HepG2 (cell line): ENCODE results near the gene HSPB9. TPM values are rescaled to one million over a fixed set of nuclear protein-coding genes. Genes with fewer than 3 reads are reported as not detected.

Source experiments
- ATAC-seq: fragments of 200-7000 bp; cut with Tn5 transposase; 3 replicates; pipeline ENCODE4 v1.9.1; 2020; ENCODE audit warnings: mild to moderate bottlenecking, moderate library complexity
- BruUV-seq: library from RNA; stranded (reverse); fragments of 400-500 nt; replicated peaks from 2 replicates; lab custom pipeline; 2021; lab: Mats Ljungman, UMichigan
- CTCF ChIA-PET: fragments of 300-600 bp; formaldehyde crosslinking; extraction: SDS; loops from one replicate; lab custom pipeline; 2021; ENCODE audit warnings: low total read pairs, inconsistent platforms, low intra/inter-chr PET ratio; lab: Yijun Ruan, JAX
- POLR2A ChIA-PET: fragments of 350-600 bp; sonication (Branson Sonifier 250); formaldehyde crosslinking; loops from one replicate; lab custom pipeline; 2020; ENCODE audit warnings: antibody characterized with exemption, inconsistent platforms; lab: Yijun Ruan, JAX
- DNase-seq: peaks from one replicate; pipeline ENCODE4 v3.0.0-alpha.2; 2015; ENCODE audit warnings: low spot score
- FAIRE-seq: peaks from 3 replicates; lab custom pipeline; 2011; peaks lifted over from hg19 to GRCh38; lab: Jason Lieb, UNC
- H2AFZ ChIP-seq: one replicate; pipeline ENCODE4 v1.6.1; 2011; ENCODE audit warnings: low read length, inconsistent platforms
- H3K27ac ChIP-seq: fragments of 300-600 bp; 3 replicates; pipeline ENCODE4 v1.8.0; 2011; ENCODE audit warnings: mixed run types, mild to moderate bottlenecking, mixed read lengths, low read length, inconsistent platforms; ENCODE audit not compliant: insufficient read depth; ENCODE audit errors: extremely low read length
- H3K27me3 ChIP-seq, 2 experiments: fragments of 200-600 bp in 1 of 2; 2 replicates in 1 of 2; 3 replicates in 1 of 2; pipeline versions ENCODE4 v1.6.0 to v1.8.0; 2011; ENCODE audit warnings: low read length in 2 of 2, mild to moderate bottlenecking in 2 of 2, moderate library complexity in 2 of 2, inconsistent platforms in 1 of 2; ENCODE audit not compliant: insufficient read depth in 2 of 2, control insufficient read depth in 1 of 2
- H3K36me3 ChIP-seq, 2 experiments: fragments of 200-600 bp in 1 of 2; replicated peaks in 1 of 2; 2 replicates in 1 of 2; 3 replicates in 1 of 2; pipeline versions ENCODE4 v1.5.1 to v1.8.0; 2011; ENCODE audit warnings: low read length in 2 of 2, inconsistent platforms in 1 of 2; ENCODE audit not compliant: insufficient read depth in 2 of 2, control insufficient read depth in 1 of 2
- H3K4me1 ChIP-seq: 2 replicates; pipeline ENCODE4 v1.5.1; 2012; ENCODE audit warnings: low read length, inconsistent platforms; ENCODE audit not compliant: insufficient read depth
- H3K4me2 ChIP-seq: 2 replicates; pipeline ENCODE4 v1.6.0; 2011; ENCODE audit warnings: low read depth, low read length, inconsistent platforms
- H3K4me3 ChIP-seq, 3 experiments: fragments of 200-600 bp in 1 of 3; sonication (generic), shearing (Covaris generic) in 1 of 3; replicated peaks in 1 of 3; 2 replicates each; pipeline ENCODE4 v1.5.1; 2011 to 2016; ENCODE audit warnings: low read length in 3 of 3, inconsistent platforms in 2 of 3, low read depth in 2 of 3, mild to moderate bottlenecking in 2 of 3, control low read depth in 1 of 3, mixed read lengths in 1 of 3; ENCODE audit not compliant: insufficient read depth in 1 of 3
- H3K79me2 ChIP-seq: one replicate; pipeline ENCODE4 v1.6.1; 2011; ENCODE audit warnings: low read length, inconsistent platforms; ENCODE audit not compliant: insufficient read depth
- H3K9ac ChIP-seq: 2 replicates; pipeline ENCODE4 v1.6.0; 2011; ENCODE audit warnings: mild to moderate bottlenecking, low read depth, low read length, inconsistent platforms; ENCODE audit not compliant: insufficient read depth
- H3K9me3 ChIP-seq: 2 replicates; pipeline ENCODE4 v1.5.1; 2012; ENCODE audit warnings: mild to moderate bottlenecking, low read length
- H4K20me1 ChIP-seq: 2 replicates; pipeline ENCODE4 v1.6.0; 2011; ENCODE audit warnings: inconsistent platforms, mild to moderate bottlenecking, low read length, moderate library complexity; ENCODE audit not compliant: insufficient read depth
- EEA1 ChIP-seq: sonication (generic); formaldehyde crosslinking; IDR thresholded peaks from 2 replicates; pipeline ENCODE4 v1.5.1; 2020; ENCODE audit warnings: mild to moderate bottlenecking, missing genetic modification reagents, borderline replicate concordance
- KDM6A ChIP-seq: IDR thresholded peaks from 2 replicates; pipeline ENCODE4 v1.6.1; 2016; ENCODE audit warnings: low read depth
- ZBTB38 ChIP-seq: sonication (generic); formaldehyde crosslinking; IDR thresholded peaks from 2 replicates; pipeline ENCODE4 v1.5.1; 2020; ENCODE audit warnings: mild to moderate bottlenecking, missing genetic modification reagents
- ZNF549 ChIP-seq: sonication (generic); formaldehyde crosslinking; IDR thresholded peaks from 2 replicates; pipeline ENCODE4 v1.5.0; 2020; ENCODE audit warnings: missing genetic modification reagents
- ZNF629 ChIP-seq: sonication (generic); formaldehyde crosslinking; conservative IDR thresholded peaks from 2 replicates; pipeline ENCODE4 v1.5.0; 2020; ENCODE audit warnings: missing genetic modification reagents
- ZNF724P ChIP-seq: sonication (generic); formaldehyde crosslinking; IDR thresholded peaks from 2 replicates; pipeline ENCODE4 v1.8.0; 2022; ENCODE audit warnings: missing genetic modification reagents, borderline replicate concordance
- WGBS: methylation state at CpG from one replicate; pipeline ENCODE4 v1.1.6; 2017; ENCODE audit warnings: low lambda C conversion rate; 5-methylcytosine and 5-hydroxymethylcytosine counted together
- in situ Hi-C: cut with HindIII; loops from 2 replicates; pipeline ENCODE4 v1.10.0; 2017; ENCODE audit warnings: low pct_unique_long_range_greater_than_20kb; ENCODE audit not compliant: extremely low pct_ligation_motif_present
- intact Hi-C: fragments of 100-400 bp; cut with micrococcal nuclease; formaldehyde crosslinking; loops from one replicate; pipeline ENCODE4 v1.10.0; 2022; ENCODE audit not compliant: unreplicated experiment
- polyA plus RNA-seq, 8 experiments: library from polyadenylated mRNA; depleted of rRNA in 3 of 8; stranded (reverse) in 7 of 8; unstranded in 1 of 8; fragments of >200 nt; fragmentation: Illumina TruSeq in 4 of 8; extraction: Trizol in 4 of 8; gene quantifications; 2 replicates each; pipeline versions ENCODE4 v1.2.1 to v1.2.3, GENCODE V29; 2011 to 2016; ENCODE audit warnings: low read depth in 4 of 8, missing spikeins in 1 of 8, mixed read lengths in 1 of 8; ENCODE audit not compliant: insufficient read depth in 1 of 8
- total RNA-seq, 5 experiments: library from RNA; depleted of rRNA; stranded (reverse); fragments of >200 nt; fragmentation: Illumina TruSeq; extraction: Trizol; gene quantifications; 2 replicates each; pipeline ENCODE4 v1.2.3, GENCODE V29; 2016; ENCODE audit warnings: low read depth in 1 of 5
- TF ChIP-seq, protein P1 (sequence below): sonication (generic); formaldehyde crosslinking; IDR thresholded peaks from 2 replicates; pipeline ENCODE4 v1.5.1; 2020; ENCODE audit warnings: mild to moderate bottlenecking, missing genetic modification reagents, moderate library complexity
- TF ChIP-seq, protein P2 (sequence below): sonication (generic); formaldehyde crosslinking; IDR thresholded peaks from 2 replicates; pipeline ENCODE4 v1.9.0; 2022; ENCODE audit warnings: low read depth, missing genetic modification reagents

HSPB9 gene
- total and polyA plus RNA-seq, 2 of the 13 experiments (the other 11 are each of a cell fraction or from before 2014, with no cell fraction given): 0.05 to 0.24 TPM

DNA sequence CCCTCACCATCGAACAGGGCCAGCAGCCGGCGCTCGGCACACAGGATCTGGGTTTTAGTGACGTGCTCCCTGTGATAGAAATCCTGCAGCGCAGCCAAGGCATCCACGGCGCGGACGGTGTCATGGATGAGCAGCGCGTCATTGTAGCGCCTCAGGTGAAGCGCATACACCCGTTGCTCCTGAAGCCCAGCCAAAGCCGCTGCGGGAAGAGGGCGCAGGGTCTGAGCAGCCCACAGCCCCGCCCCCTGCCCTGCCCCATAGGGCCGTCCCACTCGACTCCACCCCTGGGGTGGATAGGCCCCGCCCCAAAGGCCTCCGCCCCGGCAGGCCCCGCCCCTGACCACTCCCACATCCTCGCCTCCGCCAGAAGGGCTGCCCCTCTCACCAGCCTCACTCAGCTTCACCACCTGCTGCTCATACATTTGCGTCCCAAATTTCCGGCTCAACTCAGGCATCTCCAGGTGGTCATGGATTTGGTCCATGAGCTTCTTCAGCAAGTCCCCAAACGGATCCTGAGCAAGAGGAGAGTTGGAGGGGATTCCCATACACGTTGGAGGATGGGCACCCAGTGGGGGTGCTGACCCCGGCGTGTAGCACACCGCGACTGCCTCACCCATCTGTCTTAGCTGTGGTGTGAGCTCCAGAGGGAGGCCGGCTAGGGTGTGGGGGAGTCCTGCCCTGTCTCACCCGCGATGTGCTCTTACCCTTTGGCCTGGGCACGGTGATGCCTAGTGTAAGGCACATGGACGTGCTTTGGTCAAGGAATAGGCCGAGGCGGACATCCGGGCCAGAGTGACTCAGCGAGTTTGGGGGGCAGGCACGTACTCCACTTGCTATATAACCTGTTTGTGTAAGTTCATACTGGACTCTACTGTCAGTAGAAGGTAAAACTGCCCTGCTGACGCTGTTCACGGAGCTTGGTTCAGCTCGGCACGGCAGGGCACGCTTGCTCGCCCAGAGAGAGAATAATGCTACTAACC lies 14.7 kb upstream of the HSPB9 start (continued):
- TF ChIP-seq, protein P1, sequence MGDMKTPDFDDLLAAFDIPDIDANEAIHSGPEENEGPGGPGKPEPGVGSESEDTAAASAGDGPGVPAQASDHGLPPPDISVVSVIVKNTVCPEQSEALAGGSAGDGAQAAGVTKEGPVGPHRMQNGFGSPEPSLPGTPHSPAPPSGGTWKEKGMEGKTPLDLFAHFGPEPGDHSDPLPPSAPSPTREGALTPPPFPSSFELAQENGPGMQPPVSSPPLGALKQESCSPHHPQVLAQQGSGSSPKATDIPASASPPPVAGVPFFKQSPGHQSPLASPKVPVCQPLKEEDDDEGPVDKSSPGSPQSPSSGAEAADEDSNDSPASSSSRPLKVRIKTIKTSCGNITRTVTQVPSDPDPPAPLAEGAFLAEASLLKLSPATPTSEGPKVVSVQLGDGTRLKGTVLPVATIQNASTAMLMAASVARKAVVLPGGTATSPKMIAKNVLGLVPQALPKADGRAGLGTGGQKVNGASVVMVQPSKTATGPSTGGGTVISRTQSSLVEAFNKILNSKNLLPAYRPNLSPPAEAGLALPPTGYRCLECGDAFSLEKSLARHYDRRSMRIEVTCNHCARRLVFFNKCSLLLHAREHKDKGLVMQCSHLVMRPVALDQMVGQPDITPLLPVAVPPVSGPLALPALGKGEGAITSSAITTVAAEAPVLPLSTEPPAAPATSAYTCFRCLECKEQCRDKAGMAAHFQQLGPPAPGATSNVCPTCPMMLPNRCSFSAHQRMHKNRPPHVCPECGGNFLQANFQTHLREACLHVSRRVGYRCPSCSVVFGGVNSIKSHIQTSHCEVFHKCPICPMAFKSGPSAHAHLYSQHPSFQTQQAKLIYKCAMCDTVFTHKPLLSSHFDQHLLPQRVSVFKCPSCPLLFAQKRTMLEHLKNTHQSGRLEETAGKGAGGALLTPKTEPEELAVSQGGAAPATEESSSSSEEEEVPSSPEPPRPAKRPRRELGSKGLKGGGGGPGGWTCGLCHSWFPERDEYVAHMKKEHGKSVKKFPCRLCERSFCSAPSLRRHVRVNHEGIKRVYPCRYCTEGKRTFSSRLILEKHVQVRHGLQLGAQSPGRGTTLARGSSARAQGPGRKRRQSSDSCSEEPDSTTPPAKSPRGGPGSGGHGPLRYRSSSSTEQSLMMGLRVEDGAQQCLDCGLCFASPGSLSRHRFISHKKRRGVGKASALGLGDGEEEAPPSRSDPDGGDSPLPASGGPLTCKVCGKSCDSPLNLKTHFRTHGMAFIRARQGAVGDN: peak; percentile 93
- TF ChIP-seq KDM6A (CRISPR knock-in tag): no peak
- TF ChIP-seq, protein P2, sequence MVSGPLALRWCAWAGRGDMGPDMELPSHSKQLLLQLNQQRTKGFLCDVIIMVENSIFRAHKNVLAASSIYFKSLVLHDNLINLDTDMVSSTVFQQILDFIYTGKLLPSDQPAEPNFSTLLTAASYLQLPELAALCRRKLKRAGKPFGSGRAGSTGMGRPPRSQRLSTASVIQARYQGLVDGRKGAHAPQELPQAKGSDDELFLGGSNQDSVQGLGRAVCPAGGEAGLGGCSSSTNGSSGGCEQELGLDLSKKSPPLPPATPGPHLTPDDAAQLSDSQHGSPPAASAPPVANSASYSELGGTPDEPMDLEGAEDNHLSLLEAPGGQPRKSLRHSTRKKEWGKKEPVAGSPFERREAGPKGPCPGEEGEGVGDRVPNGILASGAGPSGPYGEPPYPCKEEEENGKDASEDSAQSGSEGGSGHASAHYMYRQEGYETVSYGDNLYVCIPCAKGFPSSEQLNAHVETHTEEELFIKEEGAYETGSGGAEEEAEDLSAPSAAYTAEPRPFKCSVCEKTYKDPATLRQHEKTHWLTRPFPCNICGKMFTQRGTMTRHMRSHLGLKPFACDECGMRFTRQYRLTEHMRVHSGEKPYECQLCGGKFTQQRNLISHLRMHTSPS (CRISPR knock-in tag): no peak
- TF ChIP-seq ZBTB38 (CRISPR knock-in tag): peak; percentile 79
- TF ChIP-seq, all 625 proteins: peak for 14

DNA sequence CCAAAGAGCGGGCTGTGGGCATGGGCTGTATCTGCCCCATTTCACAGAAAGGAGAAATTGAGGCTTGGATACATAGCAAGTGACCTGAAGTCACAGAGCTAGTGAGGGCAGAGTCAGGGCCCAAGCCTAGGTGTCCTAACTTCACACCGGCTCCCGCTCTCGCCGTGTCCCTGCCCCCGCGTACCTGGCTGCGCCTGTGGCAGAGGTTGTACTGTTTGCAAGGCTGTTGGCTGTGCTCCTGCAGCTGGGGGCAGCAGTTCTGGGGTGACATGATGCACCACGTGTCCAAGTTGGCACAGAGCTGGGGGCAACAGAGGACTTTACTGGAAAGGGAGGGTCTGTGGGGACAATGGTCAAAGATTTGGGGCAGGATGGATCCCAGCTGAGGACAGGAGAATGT lies 13.5 kb upstream of the HSPB9 start:
- no TSS peak for BruUV-seq
- FAIRE-seq (no peak), ATAC-seq (no peak), DNase-seq (no peak)
- H3K4me3 ChIP-seq: no peak overlapping the region
- H3K36me3 ChIP-seq: no peaks in the 10 kb centered on the region
- H4K20me1 ChIP-seq: no peaks in the 10 kb centered on the region
- intact Hi-C loops: no loop called here
- no peaks in the 10 kb centered on the region for H3K27me3 ChIP-seq
- ChIA-PET CTCF (no interaction called here), POLR2A (interaction anchor here (1.2 kb wide), 1 partner anchor 84 kb away, joined by 3 read pairs; no protein-coding TSS in a partner anchor)
- H3K4me1 ChIP-seq: peaks cover 33% of the 10 kb centered on the region
- no peak for TF ChIP-seq ZNF724P
- peak; percentile 55; the same call in 1 of the 2 replicates for TF ChIP-seq ZNF629 (CRISPR knock-in tag)
- no peak for TF ChIP-seq ZNF549
- no peak for TF ChIP-seq EEA1
- H3K4me2 ChIP-seq: no peak overlapping the region
- H3K9ac ChIP-seq: no peak overlapping the region
- WGBS: 84% methylated on average over 9 of the region's 9 CpGs
- in situ Hi-C loops: no loop called here
- no peaks in the 10 kb centered on the region for H3K9me3 ChIP-seq
- H3K27ac ChIP-seq: no peak overlapping the region
- H2AFZ ChIP-seq: no peak overlapping the region
- H3K79me2 ChIP-seq: no peaks in the 10 kb centered on the region
